Activated T-helper 1 cell treated with anti-CD3 and anti-CD28 coated beads, Interleukin-12 subunit alpha, Interleukin-12 subunit beta, Interleukin-2, Interleukin-4 antibody, amounts not matched to agents 30 ng/mL and 10 ng/mL and 1 ng/mL, durations not matched to agents 14 hours and 24 hours and 36 hours (primary cell): ENCODE measurements around the gene SLC12A8. TPM values are rescaled to one million over a fixed set of nuclear protein-coding genes. Genes with fewer than 3 reads are reported as not detected.

ENCODE experiments used
- DNase-seq: peaks from one replicate; pipeline ENCODE4 v3.0.0; 2021; ENCODE audit warnings: low spot score
- H3K27ac Mint-ChIP-seq: one replicate; pipeline ENCODE4 v1.8.0; 2021; ENCODE audit warnings: mild to moderate bottlenecking, mixed read lengths
- H3K27me3 Mint-ChIP-seq: one replicate; pipeline ENCODE4 v1.8.0; 2022; ENCODE audit warnings: mild to moderate bottlenecking, moderate library complexity, mixed read lengths; ENCODE audit not compliant: insufficient read depth
- H3K36me3 Mint-ChIP-seq: one replicate; pipeline ENCODE4 v1.8.0; 2021; ENCODE audit warnings: low read depth, mixed read lengths
- H3K4me1 Mint-ChIP-seq: one replicate; pipeline ENCODE4 v1.8.0; 2021; ENCODE audit warnings: low read depth, mixed read lengths
- H3K4me3 Mint-ChIP-seq: one replicate; pipeline ENCODE4 v1.8.0; 2021; ENCODE audit warnings: mild to moderate bottlenecking, moderate library complexity, mixed read lengths
- H3K9me3 Mint-ChIP-seq: one replicate; pipeline ENCODE4 v1.8.0; 2021; ENCODE audit warnings: mixed read lengths
- intact Hi-C: fragments of 100-400 bp; cut with micrococcal nuclease; formaldehyde crosslinking; loops from one replicate; pipeline ENCODE4 v1.15.1; 2024
- total RNA-seq: library from RNA; stranded (reverse); gene quantifications from 2 replicates; pipeline ENCODE4 v1.2.3, GENCODE V29; 2022

Gene SLC12A8
- total RNA-seq, 1 donor from 2014 or later, result 1.1 TPM

DNA sequence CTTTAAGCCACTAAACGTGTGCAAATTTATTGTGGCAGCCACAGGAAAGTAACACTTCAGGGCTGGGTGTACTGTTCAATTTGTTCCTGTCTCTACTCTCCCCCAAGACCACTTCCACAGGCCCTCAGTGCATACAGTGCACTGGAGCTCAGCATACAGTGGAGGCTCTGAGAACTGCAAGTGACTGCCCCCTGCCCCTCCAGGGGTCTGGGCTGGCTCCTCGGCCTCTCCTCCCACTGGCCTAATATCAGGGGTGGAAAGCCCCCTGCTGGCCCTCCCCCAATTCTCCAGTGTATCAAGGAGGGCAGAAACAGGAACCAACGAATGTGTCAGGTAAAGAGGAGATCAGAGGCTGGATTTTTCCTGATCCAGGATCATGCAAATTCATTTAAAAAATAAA lies 136.8 kb downstream of the SLC12A8 start:
- Mint-ChIP-seq H3K27me3 (peaks cover 16% of the 10 kb centered on the region), H3K9me3 (no peaks in the 10 kb centered on the region), H3K4me1 (peaks cover 14% of the 10 kb centered on the region), H3K36me3 (no peaks in the 10 kb centered on the region), H3K27ac (no peak overlapping the region), H3K4me3 (no peak overlapping the region)
- no peak for DNase-seq
- intact Hi-C loops, result no loop called here

DNA sequence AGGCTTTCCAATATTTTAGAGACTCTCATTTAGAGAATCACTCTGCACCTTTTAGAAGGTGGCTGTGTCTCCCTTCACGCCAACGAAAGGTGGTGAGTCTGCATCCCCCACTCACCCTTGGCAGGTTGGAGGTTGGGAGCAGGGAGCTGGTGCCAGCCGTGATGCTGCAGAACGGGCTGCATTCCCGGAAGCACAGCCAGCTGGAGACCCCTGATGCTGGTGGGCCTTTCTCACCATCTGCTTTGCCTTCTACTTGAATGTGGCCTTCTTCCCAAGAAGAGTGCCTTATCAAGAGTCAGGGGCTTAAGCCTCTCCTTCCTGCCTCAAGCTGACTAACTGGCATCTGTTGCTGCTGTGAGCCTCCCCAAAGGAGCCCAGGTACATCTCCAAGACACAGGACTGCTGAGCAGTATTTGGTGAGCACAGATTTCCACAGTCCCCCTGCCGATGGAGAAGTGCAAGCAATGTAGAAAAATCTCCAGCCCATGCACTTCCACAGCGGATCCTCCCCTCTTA lies 139.1 kb downstream of the SLC12A8 start:
- Mint-ChIP-seq H3K4me1 (peaks cover 9% of the 10 kb centered on the region), H3K9me3 (no peaks in the 10 kb centered on the region), H3K36me3 (no peaks in the 10 kb centered on the region), H3K4me3 (no peak overlapping the region), H3K27ac (no peak overlapping the region), H3K27me3 (peaks cover 20% of the 10 kb centered on the region)
- no peak for DNase-seq
- intact Hi-C loops, result no loop called here

DNA sequence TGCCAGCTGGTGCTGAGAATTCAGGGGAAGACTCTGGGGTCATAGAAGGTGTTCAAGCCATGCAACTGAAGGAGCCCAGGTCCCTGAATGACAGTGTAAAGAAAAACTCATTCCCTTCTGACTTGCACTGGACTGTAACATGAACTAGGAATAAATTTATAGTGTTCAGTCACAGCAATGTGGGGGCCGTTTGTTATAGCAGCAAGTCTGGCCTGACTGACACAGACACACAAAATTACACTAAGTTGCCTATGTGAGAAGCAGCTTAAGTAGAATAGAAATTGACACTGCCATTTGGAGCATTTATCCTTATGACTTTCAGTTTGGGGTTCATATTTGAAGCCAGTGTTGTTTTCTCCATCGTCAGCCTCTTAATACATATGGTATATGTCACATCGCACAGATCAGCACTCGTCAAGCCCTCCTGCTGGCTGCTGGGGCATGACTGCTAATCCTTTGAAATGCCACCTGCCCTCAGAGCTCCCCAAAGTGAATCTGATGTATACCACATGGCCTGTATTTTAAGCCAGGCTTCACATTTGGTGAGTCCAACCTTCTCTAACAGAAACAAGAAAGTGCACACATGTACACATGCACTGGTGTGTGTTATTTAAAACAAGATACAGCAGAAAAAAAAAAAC lies 139.7 kb downstream of the SLC12A8 start:
- intact Hi-C loops, result no loop called here

DNA sequence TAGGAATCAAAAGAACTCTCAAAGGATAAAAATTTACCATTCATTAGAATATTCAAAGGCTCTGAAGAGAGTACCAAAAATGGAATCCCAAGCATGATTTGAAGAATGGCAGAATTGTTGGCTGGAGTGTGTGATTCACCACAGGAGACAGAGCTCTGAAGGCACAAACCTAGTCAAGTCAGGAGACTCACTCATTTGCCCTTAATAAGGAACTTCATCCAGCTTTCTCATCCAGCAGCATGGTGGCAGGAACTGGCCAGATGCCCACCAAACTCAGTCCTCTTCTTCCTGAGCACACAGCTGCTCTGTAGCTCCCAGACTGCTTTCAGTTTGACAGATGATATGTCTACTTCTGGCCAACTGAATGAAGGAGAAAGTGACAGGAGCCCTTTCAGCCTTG lies 140.2 kb downstream of the SLC12A8 start:
- Mint-ChIP-seq H3K4me3 (no peak overlapping the region), H3K9me3 (no peaks in the 10 kb centered on the region), H3K27me3 (peaks cover 22% of the 10 kb centered on the region), H3K36me3 (no peaks in the 10 kb centered on the region), H3K4me1 (peaks cover under 1% of the 10 kb centered on the region), H3K27ac (no peak overlapping the region)
- DNase-seq, result no peak
- intact Hi-C loops, result no loop called here

More for the DNA sequence above, 139.7 kb downstream of the SLC12A8 start:
- no peak for DNase-seq
- peaks cover 23% of the 10 kb centered on the region for H3K27me3 Mint-ChIP-seq
- no peak overlapping the region for H3K4me3 Mint-ChIP-seq
- peaks cover 6% of the 10 kb centered on the region for H3K4me1 Mint-ChIP-seq
- no peaks in the 10 kb centered on the region for H3K9me3 Mint-ChIP-seq
- H3K36me3 Mint-ChIP-seq, result no peaks in the 10 kb centered on the region
- H3K27ac Mint-ChIP-seq, result no peak overlapping the region

DNA sequence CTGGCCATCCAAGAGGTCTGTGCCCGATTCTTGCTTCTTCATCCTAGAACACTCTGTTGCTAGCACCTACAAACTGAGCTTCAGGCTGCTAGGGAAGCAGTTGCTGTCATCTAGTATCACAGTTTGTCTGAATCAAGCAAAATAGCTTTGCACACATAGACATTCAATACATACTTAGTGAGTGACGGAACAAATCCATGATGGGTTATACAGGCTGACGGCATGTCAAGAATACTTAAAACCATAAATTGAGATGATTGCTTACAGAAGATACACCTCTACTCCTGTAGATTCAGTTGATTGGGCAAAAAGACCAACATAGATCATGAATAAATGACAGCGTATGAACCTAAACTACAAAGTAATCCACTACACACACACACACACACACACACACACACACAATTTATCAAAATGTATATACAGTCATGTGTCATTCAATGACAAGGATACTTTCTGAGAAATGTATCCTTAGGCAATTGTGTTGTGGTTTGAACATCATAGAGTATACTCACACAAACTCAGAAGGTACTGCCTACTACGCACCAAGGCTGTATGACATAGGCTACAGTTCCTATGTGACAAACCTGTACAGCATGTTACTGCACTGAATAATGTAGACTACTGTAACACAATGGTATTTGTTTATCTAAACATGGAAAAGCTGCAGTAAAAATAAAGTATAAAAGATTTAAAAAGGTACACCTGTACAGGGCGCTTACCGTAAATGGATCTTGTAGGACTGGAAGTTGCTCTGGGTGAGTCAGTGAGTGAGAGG lies 142.4 kb downstream of the SLC12A8 start:
- Mint-ChIP-seq H3K36me3 (no peaks in the 10 kb centered on the region), H3K9me3 (no peaks in the 10 kb centered on the region), H3K4me1 (no peaks in the 10 kb centered on the region), H3K27me3 (peaks cover 23% of the 10 kb centered on the region), H3K4me3 (no peak overlapping the region), H3K27ac (no peak overlapping the region)
- intact Hi-C loops, result no loop called here
- DNase-seq, result no peak

DNA sequence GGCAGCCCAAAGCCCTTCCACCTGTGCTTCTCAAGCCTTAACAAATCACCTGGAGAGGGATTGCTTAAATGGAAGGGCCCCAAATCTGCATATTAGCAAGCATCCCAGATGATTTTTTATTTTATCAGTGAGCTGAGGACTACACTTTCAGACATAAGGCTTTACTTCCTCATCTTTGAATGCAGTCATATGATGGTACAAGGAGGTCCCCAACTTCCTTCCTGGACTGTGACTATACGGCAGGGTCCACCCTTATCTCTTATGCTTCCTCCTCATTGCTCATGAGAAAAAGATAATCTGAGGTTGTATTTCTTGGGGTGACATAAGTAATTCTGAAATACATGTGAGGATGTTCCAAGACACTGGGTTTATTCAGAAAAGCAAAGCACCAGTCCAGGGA lies 143.1 kb downstream of the SLC12A8 start:
- Mint-ChIP-seq H3K36me3 (no peaks in the 10 kb centered on the region), H3K9me3 (no peaks in the 10 kb centered on the region), H3K27ac (no peak overlapping the region), H3K4me3 (no peak overlapping the region), H3K27me3 (peaks cover 27% of the 10 kb centered on the region), H3K4me1 (no peaks in the 10 kb centered on the region)
- intact Hi-C loops, result no loop called here
- no peak for DNase-seq

DNA sequence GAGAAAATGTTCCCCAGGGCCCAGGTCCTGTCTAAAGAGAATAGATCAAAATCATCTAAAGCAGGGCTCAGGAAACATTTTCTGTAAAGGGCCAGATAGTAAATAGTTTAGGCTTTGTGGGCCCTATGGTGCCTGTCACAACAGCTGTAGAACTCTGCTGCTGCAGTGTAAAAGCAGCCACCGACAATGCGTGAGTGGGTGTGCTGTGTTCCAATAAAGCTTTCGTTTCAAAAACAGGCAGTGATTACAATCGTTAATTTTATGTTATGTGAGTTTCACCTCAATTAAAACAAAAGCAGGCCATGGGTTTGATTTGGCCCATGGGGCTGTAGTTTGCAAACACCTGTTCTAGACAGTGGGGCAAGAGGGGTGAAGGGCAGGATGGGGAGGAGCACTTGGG lies 144.3 kb downstream of the SLC12A8 start:
- DNase-seq, result no peak
- intact Hi-C loops, result no loop called here
- H3K27ac Mint-ChIP-seq, result no peak overlapping the region
- peaks cover 37% of the 10 kb centered on the region for H3K27me3 Mint-ChIP-seq
- H3K4me1 Mint-ChIP-seq, result no peaks in the 10 kb centered on the region
- H3K9me3 Mint-ChIP-seq, result no peaks in the 10 kb centered on the region
- no peak overlapping the region for H3K4me3 Mint-ChIP-seq
- no peaks in the 10 kb centered on the region for H3K36me3 Mint-ChIP-seq

DNA sequence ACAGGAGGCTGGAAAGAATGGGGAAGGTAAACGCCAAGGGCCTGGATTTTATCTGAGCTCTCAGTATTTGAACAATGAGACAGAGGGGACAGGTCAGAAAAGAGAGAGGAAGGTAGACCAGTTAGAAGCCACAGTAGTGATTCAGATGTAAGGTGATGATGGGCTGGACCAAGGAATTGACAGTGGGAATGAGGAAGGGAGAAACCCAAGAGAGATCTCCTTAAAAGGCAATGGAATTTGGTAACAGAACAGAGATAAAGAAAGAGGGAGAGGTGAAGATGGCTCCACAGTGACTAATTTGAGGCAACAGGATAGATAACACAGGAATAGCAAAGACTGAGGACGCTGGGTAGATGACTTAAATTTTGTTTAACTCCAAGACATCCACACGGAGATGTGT lies 145.3 kb downstream of the SLC12A8 start:
- peaks cover 35% of the 10 kb centered on the region for H3K27me3 Mint-ChIP-seq
- H3K4me1 Mint-ChIP-seq, result no peaks in the 10 kb centered on the region
- H3K9me3 Mint-ChIP-seq, result no peaks in the 10 kb centered on the region
- no peaks in the 10 kb centered on the region for H3K36me3 Mint-ChIP-seq
- no peak overlapping the region for H3K27ac Mint-ChIP-seq
- no peak for DNase-seq
- intact Hi-C loops, result no loop called here
- no peak overlapping the region for H3K4me3 Mint-ChIP-seq

DNA sequence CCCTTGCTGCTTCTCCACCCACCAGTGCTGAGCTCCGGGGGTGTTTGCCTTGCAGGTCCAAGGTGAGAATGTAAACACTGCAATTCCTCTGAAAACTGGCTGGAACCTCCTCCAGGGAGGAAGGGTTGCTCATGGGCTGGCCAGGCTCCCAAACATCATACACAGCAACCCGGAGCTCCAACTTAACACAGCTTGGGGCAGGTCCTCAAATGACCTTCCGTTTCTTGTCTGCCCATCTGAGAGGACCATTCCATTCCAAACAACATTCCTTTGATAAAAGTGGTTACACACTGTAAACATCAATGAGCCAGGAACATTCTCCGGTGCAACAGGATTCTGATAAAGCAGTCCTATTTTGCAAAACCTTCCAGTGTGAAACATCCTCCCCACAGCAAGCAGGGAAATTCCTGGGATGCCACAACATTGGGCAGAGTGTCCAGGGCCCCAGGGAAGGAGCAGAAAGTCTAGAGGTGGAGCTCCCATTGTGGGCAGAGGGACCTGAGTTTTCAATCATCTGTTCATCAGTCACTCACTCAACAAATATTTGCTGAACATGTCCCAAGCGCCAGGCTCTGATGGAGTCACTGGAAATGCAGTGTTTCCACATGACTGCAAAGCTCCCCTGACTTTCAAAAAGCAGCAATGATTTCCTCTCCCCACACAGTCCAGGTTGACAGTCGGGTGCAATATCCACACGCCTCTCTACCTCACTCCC lies 149.5 kb downstream of the SLC12A8 start:
- no peak overlapping the region for H3K27ac Mint-ChIP-seq
- H3K27me3 Mint-ChIP-seq, result peaks cover 49% of the 10 kb centered on the region
- H3K9me3 Mint-ChIP-seq, result no peaks in the 10 kb centered on the region

DNA sequence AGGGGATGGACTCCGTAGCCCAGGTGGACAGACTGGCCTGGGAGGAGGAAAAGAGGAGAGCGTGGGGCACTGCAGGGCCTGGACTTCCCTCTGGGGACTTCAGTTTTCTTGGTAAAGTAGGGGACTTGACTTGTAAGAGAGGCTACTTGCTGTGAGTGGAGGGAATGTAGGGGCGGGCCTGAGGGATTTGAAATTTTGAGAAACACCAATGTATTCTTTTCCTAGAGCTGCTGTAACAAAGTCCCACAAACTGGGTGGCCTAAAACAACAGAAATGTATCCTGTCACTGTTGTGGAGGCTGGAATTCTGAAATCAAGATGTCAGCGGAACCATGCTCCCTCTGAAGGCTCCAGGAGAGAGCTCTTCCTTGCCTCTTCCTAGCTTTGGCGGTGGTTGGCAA lies 150.9 kb downstream of the SLC12A8 start:
- peaks cover 46% of the 10 kb centered on the region for H3K27me3 Mint-ChIP-seq
- no peaks in the 10 kb centered on the region for H3K4me1 Mint-ChIP-seq
- no peak overlapping the region for H3K27ac Mint-ChIP-seq
- DNase-seq, result no peak
- no peaks in the 10 kb centered on the region for H3K36me3 Mint-ChIP-seq
- no peaks in the 10 kb centered on the region for H3K9me3 Mint-ChIP-seq
- intact Hi-C loops, result no loop called here
- H3K4me3 Mint-ChIP-seq, result no peak overlapping the region

More for the DNA sequence above, 149.5 kb downstream of the SLC12A8 start:
- Mint-ChIP-seq H3K4me1 (no peaks in the 10 kb centered on the region), H3K36me3 (no peaks in the 10 kb centered on the region), H3K4me3 (no peak overlapping the region)
- DNase-seq, result no peak
- intact Hi-C loops, result no loop called here

DNA sequence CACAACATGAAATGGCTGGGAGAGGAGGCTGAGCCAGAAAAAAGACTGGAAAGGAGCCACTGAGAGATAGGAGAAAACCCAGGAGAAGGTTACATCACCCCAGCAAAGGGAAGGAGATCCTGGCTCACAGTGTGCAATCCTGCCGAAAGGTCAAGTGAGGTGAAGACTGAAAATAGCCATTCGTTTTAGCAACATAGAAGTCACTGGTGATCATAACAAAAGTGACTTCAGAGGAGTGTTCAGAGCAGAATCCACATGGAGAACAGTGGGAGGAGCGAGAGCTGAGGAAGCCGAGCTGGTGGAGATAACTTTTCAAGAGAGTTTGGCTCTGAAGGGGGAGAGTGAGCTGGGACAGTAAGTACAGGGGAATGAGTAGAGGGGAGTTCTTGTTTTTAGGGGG lies 151.4 kb downstream of the SLC12A8 start:
- no peaks in the 10 kb centered on the region for H3K36me3 Mint-ChIP-seq
- H3K4me1 Mint-ChIP-seq, result no peaks in the 10 kb centered on the region
- no peak overlapping the region for H3K4me3 Mint-ChIP-seq
- H3K27me3 Mint-ChIP-seq, result peaks cover 46% of the 10 kb centered on the region
- intact Hi-C loops, result no loop called here
- no peaks in the 10 kb centered on the region for H3K9me3 Mint-ChIP-seq
- H3K27ac Mint-ChIP-seq, result no peak overlapping the region
- no peak for DNase-seq

DNA sequence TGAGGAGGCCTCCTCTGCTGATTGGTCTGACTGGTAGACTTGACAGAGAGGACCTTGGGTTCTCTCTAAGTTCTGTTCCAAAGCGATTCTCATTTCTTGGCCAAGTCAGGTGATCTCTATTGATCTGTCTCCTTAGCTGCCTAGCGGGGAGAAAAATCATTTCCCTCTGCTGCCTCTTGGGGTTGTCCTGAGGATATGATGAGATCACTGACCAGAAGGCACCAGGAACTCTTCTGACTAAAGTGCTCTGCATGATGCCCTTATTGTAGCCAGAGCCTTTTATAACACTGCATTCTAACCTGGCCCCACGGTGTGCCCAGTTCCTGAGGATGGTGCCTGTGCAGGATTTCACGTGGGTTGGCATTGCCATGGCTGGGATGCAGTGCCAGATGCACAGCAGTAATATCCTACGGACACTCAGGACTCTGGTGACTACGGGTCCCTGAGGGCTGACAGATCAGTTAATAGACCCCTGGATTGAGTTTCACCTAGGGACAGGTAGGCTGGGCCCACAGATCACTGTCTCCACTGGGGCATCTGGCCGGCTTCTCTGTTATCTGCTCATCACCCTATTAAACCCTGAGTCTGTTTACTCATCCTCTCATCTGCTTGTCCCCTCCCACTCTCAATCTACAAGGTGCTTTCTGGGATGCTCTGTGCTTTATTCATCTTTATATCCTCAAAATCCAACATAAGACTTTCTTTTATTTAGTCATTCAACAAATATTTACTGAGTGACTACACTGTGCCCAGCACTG lies 152.9 kb downstream of the SLC12A8 start:
- Mint-ChIP-seq H3K9me3 (no peaks in the 10 kb centered on the region), H3K27me3 (peaks cover 44% of the 10 kb centered on the region), H3K36me3 (peaks cover 2% of the 10 kb centered on the region), H3K4me3 (no peak overlapping the region), H3K4me1 (peaks cover 3% of the 10 kb centered on the region), H3K27ac (no peak overlapping the region)
- intact Hi-C loops, result no loop called here
- no peak for DNase-seq
